IMR-90 (cell line): Measurements from ENCODE around the gene SLC24A3.

Source experiments
- MXI1 ChIP-seq: IDR thresholded peaks from 2 replicates; pipeline ENCODE4 v1.6.1; 2012; ENCODE audit warnings: low read depth, mild to moderate bottlenecking, low read length, moderate library complexity, borderline replicate concordance
- NFE2L2 ChIP-seq: fragments of 150-350 bp; IDR thresholded peaks from 2 replicates; pipeline ENCODE4 v1.6.1; 2016; ENCODE audit warnings: low read depth, mild to moderate bottlenecking, low read length
- POLR2A ChIP-seq: IDR thresholded peaks from 2 replicates; pipeline ENCODE4 v1.6.1; 2012; ENCODE audit warnings: mild to moderate bottlenecking, low read depth, low read length
- TF ChIP-seq, protein P1 (sequence below): conservative IDR thresholded peaks from 2 replicates; pipeline ENCODE4 v1.5.1; 2012; ENCODE audit warnings: mild to moderate bottlenecking, low read depth, low read length, improper control_type of control experiment

DNA sequence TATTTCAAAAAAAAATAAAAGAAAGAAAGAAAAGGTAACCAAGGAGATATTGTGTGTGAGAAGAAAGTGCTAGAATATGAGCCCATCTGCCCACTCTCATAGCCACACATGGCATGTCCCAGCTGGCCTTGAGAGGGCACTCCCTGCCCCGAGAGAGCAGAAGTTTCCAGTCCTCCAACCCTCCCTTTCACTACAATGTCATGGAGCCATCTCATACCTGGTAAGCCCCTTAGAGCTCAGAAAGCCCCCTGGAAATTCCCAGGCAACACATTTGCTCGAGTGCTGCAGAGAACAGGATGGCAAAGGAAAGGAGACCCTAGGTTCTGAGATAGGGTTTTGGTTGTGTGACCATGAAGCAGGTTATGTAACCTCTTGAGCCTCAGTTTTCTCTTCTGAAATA, 469.8 kb downstream of the SLC24A3 start:
- TF ChIP-seq NFE2L2 (no peak), POLR2A (no peak), MXI1 (no peak)
- TF ChIP-seq, protein P1, sequence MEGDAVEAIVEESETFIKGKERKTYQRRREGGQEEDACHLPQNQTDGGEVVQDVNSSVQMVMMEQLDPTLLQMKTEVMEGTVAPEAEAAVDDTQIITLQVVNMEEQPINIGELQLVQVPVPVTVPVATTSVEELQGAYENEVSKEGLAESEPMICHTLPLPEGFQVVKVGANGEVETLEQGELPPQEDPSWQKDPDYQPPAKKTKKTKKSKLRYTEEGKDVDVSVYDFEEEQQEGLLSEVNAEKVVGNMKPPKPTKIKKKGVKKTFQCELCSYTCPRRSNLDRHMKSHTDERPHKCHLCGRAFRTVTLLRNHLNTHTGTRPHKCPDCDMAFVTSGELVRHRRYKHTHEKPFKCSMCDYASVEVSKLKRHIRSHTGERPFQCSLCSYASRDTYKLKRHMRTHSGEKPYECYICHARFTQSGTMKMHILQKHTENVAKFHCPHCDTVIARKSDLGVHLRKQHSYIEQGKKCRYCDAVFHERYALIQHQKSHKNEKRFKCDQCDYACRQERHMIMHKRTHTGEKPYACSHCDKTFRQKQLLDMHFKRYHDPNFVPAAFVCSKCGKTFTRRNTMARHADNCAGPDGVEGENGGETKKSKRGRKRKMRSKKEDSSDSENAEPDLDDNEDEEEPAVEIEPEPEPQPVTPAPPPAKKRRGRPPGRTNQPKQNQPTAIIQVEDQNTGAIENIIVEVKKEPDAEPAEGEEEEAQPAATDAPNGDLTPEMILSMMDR = no peak
